Midbrain (tissue), 1 donor: ENCODE results near the gene LRRC18.

Source experiments
- DNase-seq: peaks from one replicate; lab custom pipeline; 2025; lab: John Stamatoyannopoulos, UW

LRRC18 gene

GRCh38 chr10:48939790-48940325 lies at the start of gene LRRC18:
LRRC18 (minus strand) TSS chr10:48939840; CDS start chr10:48914155, 25,685 bp downstream.
- no peak for DNase-seq

- no peak for DNase-seq
These were observed 46.0 kb upstream of the LRRC18 start for GRCh38 chr10:48985621-48986158.

DNA sequence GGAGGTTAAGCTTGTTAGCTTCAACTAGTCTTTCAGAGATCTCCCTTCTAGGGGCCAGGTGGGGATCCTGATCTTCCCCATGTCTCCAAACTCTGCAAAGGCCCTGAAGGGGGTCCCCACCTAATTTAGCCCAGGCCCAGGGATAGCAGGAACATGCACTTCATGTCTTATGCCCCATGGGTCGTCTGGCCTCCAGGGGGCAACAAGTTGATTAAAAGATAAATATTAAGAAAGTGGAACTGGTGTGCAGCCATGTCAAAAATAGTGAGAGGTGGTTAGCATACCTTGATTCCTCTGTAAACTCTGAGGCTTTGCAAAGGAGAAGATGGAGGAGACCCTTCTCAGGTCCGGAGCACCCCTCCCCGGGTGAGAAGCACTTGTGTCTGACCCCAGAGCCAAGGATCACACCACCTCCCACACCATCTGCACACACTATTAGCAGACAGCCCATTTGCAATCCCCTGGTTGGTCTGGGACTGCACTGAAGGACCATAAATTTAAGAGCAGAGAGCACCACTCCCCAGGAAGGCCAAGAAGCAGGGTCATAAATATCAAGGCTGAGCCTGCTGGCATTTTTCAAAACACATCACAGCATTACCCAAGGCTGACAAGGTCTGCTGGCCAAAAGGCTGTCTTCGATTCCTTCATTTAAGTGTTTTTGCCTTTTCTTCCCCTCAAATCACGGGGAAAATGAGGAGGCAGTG lies 44.2 kb upstream of the LRRC18 start:
- no peak for DNase-seq

DNA sequence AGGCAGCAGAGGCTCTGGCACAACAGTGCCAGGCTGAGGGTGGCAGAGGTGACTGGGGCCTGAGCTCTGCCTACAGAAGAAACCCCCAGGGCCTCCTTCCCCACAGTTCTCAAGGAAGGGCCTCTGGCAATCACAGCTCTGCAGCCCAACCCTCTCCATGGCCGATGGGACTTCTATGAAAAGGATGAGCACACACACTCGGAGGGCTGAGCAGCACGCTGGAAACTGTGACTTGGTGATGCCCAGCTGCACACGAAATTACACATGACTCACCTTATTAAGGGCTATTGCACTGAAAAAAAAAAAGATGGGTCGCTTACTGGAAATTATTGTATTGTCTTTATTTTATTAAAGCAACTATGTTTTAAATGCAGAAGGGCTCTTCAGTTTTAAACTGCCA lies 42.9 kb upstream of the LRRC18 start:
- no peak for DNase-seq

GRCh38 chr10:48981310-48981907 lies 41.8 kb upstream of the LRRC18 start:
- DNase-seq = peak; percentile 58

GRCh38 chr10:48978318-48978717 lies 38.7 kb upstream of the LRRC18 start:
- DNase-seq = no peak

- peak; percentile 4 for DNase-seq
These were observed 36.6 kb upstream of the LRRC18 start for GRCh38 chr10:48976196-48976595.

GRCh38 chr10:48974510-48975156 lies 35.0 kb upstream of the LRRC18 start:
- no peak for DNase-seq

DNA sequence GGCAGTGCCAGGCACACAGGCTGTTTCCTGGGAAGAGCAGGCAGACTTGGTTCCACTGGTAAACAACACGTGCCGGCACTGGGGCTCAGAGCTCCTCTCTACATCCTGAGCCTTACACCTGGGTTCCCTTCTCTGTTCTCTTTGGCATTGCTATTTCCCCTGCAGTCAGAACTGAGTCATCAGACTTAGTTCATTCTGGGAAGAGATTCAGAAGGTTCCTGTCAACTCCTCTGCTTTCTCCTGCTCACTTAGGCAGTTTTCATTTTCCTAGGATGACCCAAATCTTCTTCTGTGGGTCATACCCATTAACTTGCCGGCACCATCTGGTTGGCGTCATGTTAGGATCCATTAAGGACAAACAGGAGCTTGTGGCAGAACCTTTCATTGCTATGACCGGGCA lies 33.4 kb upstream of the LRRC18 start:
- no peak for DNase-seq

DNA sequence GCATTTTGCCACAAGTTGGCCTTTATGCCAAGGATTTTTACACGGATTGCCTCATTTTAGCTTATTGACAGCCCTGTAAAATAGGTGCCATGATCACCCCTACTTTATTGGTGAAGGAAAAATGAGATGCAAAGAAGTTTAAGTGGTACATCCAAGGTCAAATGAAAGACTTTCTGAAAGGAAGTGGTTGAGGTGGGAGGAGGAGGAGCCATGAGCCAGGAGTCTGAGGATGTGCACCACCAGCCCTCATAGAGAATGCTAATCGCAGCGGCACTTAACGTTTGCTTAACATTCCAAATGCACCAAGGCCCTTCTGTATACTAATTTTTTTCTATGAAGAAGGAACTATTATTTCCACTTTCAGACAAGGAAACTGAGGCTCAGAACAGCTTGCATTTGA lies 31.0 kb upstream of the LRRC18 start:
- DNase-seq = no peak

GRCh38 chr10:48970046-48970445 lies 30.4 kb upstream of the LRRC18 start:
- DNase-seq = no peak

GRCh38 chr10:48968036-48968435 lies 28.4 kb upstream of the LRRC18 start:
- no peak for DNase-seq

DNA sequence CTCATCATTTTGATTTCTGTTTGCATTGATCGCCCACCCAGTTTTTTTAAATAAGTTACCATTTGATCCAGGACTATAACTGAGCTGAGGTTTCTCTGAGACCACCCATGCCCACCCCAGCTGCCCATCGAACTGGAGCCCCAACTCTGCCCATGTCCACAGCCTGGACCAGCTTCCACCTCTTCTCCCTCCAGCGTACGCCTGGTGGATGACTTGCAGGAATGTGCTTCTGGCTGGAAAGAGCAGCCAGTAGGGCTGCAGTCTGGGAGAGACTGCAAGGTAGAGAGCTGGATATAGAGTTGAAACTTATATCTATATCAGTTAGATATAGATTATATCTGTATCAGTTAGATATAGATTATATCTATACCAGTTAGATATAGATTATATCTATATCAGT lies 25.8 kb upstream of the LRRC18 start:
- DNase-seq = no peak

GRCh38 chr10:48964038-48964437 lies 24.4 kb upstream of the LRRC18 start:
- DNase-seq = no peak

GRCh38 chr10:48958598-48959190 lies 19.1 kb upstream of the LRRC18 start:
- DNase-seq = no peak

GRCh38 chr10:48957361-48958151 lies 17.9 kb upstream of the LRRC18 start:
- DNase-seq = no peak

GRCh38 chr10:48951707-48952106 lies 12.1 kb upstream of the LRRC18 start:
- DNase-seq = no peak

GRCh38 chr10:48948470-48949037 lies 8.9 kb upstream of the LRRC18 start:
- no peak for DNase-seq

- DNase-seq = no peak
These were observed 8.2 kb upstream of the LRRC18 start for GRCh38 chr10:48947690-48948469.

DNA sequence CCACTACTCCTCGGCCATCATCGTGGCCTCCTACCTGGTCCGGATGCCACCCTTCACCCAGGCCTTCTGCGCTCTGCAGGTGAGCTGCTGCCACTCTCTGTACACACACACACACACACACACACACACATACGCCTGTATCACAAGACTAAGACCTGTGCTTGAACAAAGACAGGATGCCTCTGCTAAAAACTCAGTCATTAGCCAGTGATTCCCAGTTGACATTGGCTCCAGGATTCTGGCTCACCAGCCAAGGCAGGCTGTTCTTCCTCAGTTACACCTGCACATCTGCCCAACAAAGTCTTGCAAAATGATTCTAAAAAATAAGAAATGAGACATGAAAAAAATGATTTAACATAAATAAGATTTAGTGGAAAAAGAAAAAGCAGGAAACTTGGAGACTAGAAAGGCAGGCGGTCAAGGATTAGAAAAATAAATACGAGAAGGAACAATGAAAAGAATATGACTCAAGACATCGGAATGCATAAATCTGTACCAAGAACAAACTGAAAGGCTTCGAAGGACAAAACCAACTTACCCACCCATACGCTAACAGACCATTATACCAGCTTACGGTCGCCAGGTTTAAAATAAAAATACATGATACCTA lies 7.4 kb upstream of the LRRC18 start:
- DNase-seq = no peak
